Transverse colon (tissue), 4 donors: ENCODE results near the gene ANP32E.
"Not testable (repeated sequence)": the region's sequence is repeated elsewhere in the genome, so short reads cannot be mapped to it uniquely, and the experiment has no call there.

Experiments used
- CTCF ChIP-seq, 5 experiments: fragments of 200-600 bp in 3 of 5; fragments of 450-650 bp in 2 of 5; sonication (generic) in 3 of 5; IDR thresholded peaks; 1 replicate in 2 of 5; 2 replicates in 3 of 5; pipeline ENCODE4 v1.5.1; 2016 to 2017; ENCODE audit warnings: antibody characterized with exemption in 5 of 5, inconsistent platforms in 3 of 5, mild to moderate bottlenecking in 2 of 5, moderate library complexity in 1 of 5
- POLR2AphosphoS5 ChIP-seq, 3 donors: sonication (generic); formaldehyde crosslinking; IDR thresholded peaks; one replicate each; pipeline ENCODE4 v1.6.1; 2016; ENCODE audit warnings: antibody characterized with exemption in 3 of 3

GRCh38 chr1:150237176-150237575 is 1.3 kb upstream of the ANP32E start:
- not testable (repeated sequence) for TF ChIP-seq POLR2AphosphoS5, CTCF (IDR thresholded peaks at IDR 0.05)
